Measurements from ENCODE around the gene BCL2L14. TPM values are rescaled to one million over a fixed set of nuclear protein-coding genes. Genes with fewer than 3 reads are reported as not detected.

The BCL2L14 gene
- total and polyA plus RNA-seq, 2 of the 4 experiments (the other 2 are of a cell fraction), result not detected

DNA sequence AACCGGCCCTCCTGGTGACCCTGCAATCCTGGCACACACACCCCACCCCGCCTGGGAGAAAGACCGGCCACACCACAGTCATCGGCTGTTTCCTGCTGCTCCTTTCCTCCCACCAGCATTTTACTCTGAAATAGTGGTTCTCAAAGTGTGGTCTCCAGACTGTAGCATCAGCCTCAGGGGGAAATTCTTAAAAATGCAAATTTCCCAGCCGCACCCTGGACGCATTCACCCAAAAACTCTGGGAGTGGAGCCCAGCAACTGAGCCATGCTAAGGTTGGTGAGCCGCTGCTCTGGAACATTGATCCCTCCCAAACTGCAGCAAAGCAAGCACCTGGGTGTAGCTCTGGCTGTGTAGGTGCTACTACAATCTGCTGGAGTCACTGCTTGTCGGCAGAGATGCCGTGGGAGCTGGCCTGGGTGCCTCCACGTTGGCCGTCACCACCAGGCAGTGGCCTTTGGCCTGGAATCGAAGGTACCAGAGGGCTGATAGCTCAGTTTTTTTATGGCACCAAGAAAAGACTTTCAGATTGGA, 38.4 kb upstream of the BCL2L14 start:
- Histone ChIP-seq H2AK5ac (ENCODE audit: low read depth, low read length) (no peak overlapping the region), H3K79me1 (ENCODE audit: low read depth in 1 of 2, low read length in 2 of 2) (no peaks in the 10 kb centered on the region), H2BK120ac (ENCODE audit: low read depth, low read length) (no peak overlapping the region), H2BK5ac (ENCODE audit: low read depth, low read length, poor library complexity, severe bottlenecking) (no peak overlapping the region), H2BK20ac (ENCODE audit: low read depth, low read length) (no peak overlapping the region), H3K9me3 (ENCODE audit: control insufficient read depth, insufficient read depth, low read length) (peaks cover 2% of the 10 kb centered on the region; the same call in 1 of the 2 replicates), H3K56ac (ENCODE audit: extremely low read depth, insufficient read depth, low read length) (no peak overlapping the region), H3K14ac (replicated peaks; ENCODE audit: low read depth, low read length) (no peak overlapping the region), H3K9ac (ENCODE audit: low read depth, low read length) (no peak overlapping the region), H3K9me1 (ENCODE audit: insufficient read depth, low read length) (no peaks in the 10 kb centered on the region), H3K18ac (ENCODE audit: low read depth, low read length) (no peak overlapping the region), H3K4me2 (ENCODE audit: low read depth, low read length) (no peak overlapping the region), H3K36me3 (ENCODE audit: control insufficient read depth, insufficient read depth, low read length) (no peaks in the 10 kb centered on the region), H2AFZ (replicated peaks; ENCODE audit: low read length, poor library complexity) (peak overlapping the region; percentile 47), H3K23ac (ENCODE audit: low read depth, low read length) (no peak overlapping the region), H3K27me3 (ENCODE audit: control insufficient read depth, insufficient read depth, low read length) (peaks cover 4% of the 10 kb centered on the region), H3K4me3 (ENCODE audit: insufficient read depth, low read depth, low read length) (no peak overlapping the region), H3K4me1 (ENCODE audit: control insufficient read depth, insufficient read depth, low read length) (no peaks in the 10 kb centered on the region), H2AK9ac (replicated peaks; ENCODE audit: low read depth, low read length, poor library complexity) (no peak overlapping the region), H4K20me1 (ENCODE audit: insufficient read depth, low read length) (no peaks in the 10 kb centered on the region), H3K4ac (ENCODE audit: low read depth, low read length) (no peak overlapping the region), H4K5ac (ENCODE audit: low read depth, low read length) (no peak overlapping the region), H4K91ac (ENCODE audit: insufficient read depth, low read depth, low read length) (no peak overlapping the region), H4K8ac (ENCODE audit: low read depth in 2 of 2, low read length in 2 of 2) (no peak overlapping the region; a peak in 1 of 4 replicates), H2BK15ac (ENCODE audit: low read depth, low read length) (no peak overlapping the region), H3K27ac (ENCODE audit: insufficient read depth, low read length) (no peak overlapping the region)
- dilution Hi-C loops (cut with HindIII; ENCODE audit: low sequenced_read_pairs, unreplicated experiment), result loop anchor here (25.0 kb wide), 1 partner anchor 470 kb away; no protein-coding TSS in a partner anchor
- ChIA-PET CTCF (interaction anchor here (0.6 to 3.4 kb wide), 8 partner anchors 10 to 484 kb away, joined by 3 to 54 read pairs (median 3); no protein-coding TSS in a partner anchor), POLR2A (ENCODE audit: unreplicated experiment) (interaction anchor here (1.1 kb wide), 1 partner anchor 452 kb away, joined by 4 read pairs; no protein-coding TSS in a partner anchor)
- intact Hi-C loops (cut with micrococcal nuclease), result loop anchor here (5.0 to 10.0 kb wide), 2 partner anchors 235 to 268 kb away; no protein-coding TSS in a partner anchor
- 100% methylated on average over 1 of the region's 12 CpGs; no CpG with 5 or more reads in 1 of the 2 experiments for WGBS, 2 experiments (ENCODE audit: extremely low coverage in 2 of 2, insufficient read length in 1 of 2)
- DNase-seq, result no peak
- in situ Hi-C loops (cut with MboI; ENCODE audit: low sequenced_read_pairs), result loop anchor here (5.0 to 10.0 kb wide), 2 partner anchors 450 to 672 kb away; no protein-coding TSS in a partner anchor
- BruUV-seq (replicated peaks), result no TSS peak
- TF ChIP-seq, protein P1, sequence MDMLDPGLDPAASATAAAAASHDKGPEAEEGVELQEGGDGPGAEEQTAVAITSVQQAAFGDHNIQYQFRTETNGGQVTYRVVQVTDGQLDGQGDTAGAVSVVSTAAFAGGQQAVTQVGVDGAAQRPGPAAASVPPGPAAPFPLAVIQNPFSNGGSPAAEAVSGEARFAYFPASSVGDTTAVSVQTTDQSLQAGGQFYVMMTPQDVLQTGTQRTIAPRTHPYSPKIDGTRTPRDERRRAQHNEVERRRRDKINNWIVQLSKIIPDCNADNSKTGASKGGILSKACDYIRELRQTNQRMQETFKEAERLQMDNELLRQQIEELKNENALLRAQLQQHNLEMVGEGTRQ (IDR thresholded peaks at IDR 0.05; ENCODE audit: low read depth, low read length), result no peak
- TF ChIP-seq MAFK (IDR thresholded peaks at IDR 0.05; ENCODE audit: low read depth, low read length), result no peak
- ATAC-seq (ENCODE audit: low read depth), result no peak
